GM18951 (cell line): ENCODE results near the gene SHF.

Source experiments
- POLR2A ChIP-seq: IDR thresholded peaks from 4 replicates; pipeline ENCODE4 v1.6.1; 2011; ENCODE audit warnings: mild to moderate bottlenecking; ENCODE audit not compliant: insufficient read length, insufficient read depth; ENCODE audit errors: extremely low read depth
- in situ Hi-C: fragments of 300-500 bp; cut with MboI; formaldehyde crosslinking; loops from one replicate; pipeline ENCODE4 v1.12.0; 2022; ENCODE audit warnings: low sequenced_read_pairs, mixed read lengths, inconsistent platforms; ENCODE audit not compliant: unreplicated experiment

The SHF gene

GRCh38 chr15:45150997-45151396 is 36.8 kb downstream of the SHF start:
- in situ Hi-C loops = no loop called here
- no peak for TF ChIP-seq POLR2A

GRCh38 chr15:45150481-45150880 is 37.3 kb downstream of the SHF start:
- no peak for TF ChIP-seq POLR2A

GRCh38 chr15:45149060-45149459 is 38.7 kb downstream of the SHF start:
- no peak for TF ChIP-seq POLR2A
- in situ Hi-C loops = no loop called here

More at GRCh38 chr15:45150481-45150880, 37.3 kb downstream of the SHF start:
- in situ Hi-C loops = no loop called here

- in situ Hi-C loops = no loop called here
- TF ChIP-seq POLR2A = no peak
Observed at GRCh38 chr15:45148076-45149059, 39.4 kb downstream of the SHF start.

- TF ChIP-seq POLR2A = no peak
Observed at GRCh38 chr15:45147606-45148005, 40.2 kb downstream of the SHF start.

GRCh38 chr15:45146405-45146804 is 41.4 kb downstream of the SHF start:
- no peak for TF ChIP-seq POLR2A
- in situ Hi-C loops = no loop called here

More at GRCh38 chr15:45147606-45148005, 40.2 kb downstream of the SHF start:
- in situ Hi-C loops = no loop called here

- in situ Hi-C loops = no loop called here
- no peak for TF ChIP-seq POLR2A
Observed at GRCh38 chr15:45144775-45145174, 43.0 kb downstream of the SHF start.

GRCh38 chr15:45143946-45144345 is 43.8 kb downstream of the SHF start:
- in situ Hi-C loops = no loop called here
- no peak for TF ChIP-seq POLR2A

- in situ Hi-C loops = no loop called here
- no peak for TF ChIP-seq POLR2A
Observed at GRCh38 chr15:45143056-45143455, 44.7 kb downstream of the SHF start.

GRCh38 chr15:45141386-45141785 is 46.4 kb downstream of the SHF start:
- no peak for TF ChIP-seq POLR2A
- in situ Hi-C loops = no loop called here

- in situ Hi-C loops = no loop called here
- TF ChIP-seq POLR2A = no peak
Observed at GRCh38 chr15:45140557-45141250, 47.1 kb downstream of the SHF start.

- in situ Hi-C loops = no loop called here
- TF ChIP-seq POLR2A = no peak
Observed at GRCh38 chr15:45139770-45140169, 48.0 kb downstream of the SHF start.
